H1 (cell line): ENCODE results near the gene TRIM52. TPM values are rescaled to one million over a fixed set of nuclear protein-coding genes. Genes with fewer than 3 reads are reported as not detected.
A peak's percentile ranks its signal among the peaks of the same experiment; 100 is the strongest.

Experiments used
- CTCF ChIA-PET: fragments of 300-600 bp; sonication (Branson Sonifier 250); formaldehyde crosslinking; loops from one replicate; lab custom pipeline; 2021; ENCODE audit not compliant: partially characterized antibody; lab: Charles Lee
- POLR2A ChIA-PET: fragments of 300-600 bp; sonication (Branson Sonifier 250); formaldehyde crosslinking; loops from one replicate; lab custom pipeline; 2021; ENCODE audit warnings: inconsistent platforms; ENCODE audit not compliant: partially characterized antibody; lab: Charles Lee
- DNase-seq, 2 experiments: peaks; one replicate each; pipeline versions ENCODE4 v3.0.0 to v3.0.0-alpha.2; 2010 to 2022; ENCODE audit warnings: low spot score in 2 of 2, low read depth in 1 of 2, mixed read lengths in 1 of 2
- FAIRE-seq: peaks from 2 replicates; lab custom pipeline; 2011; peaks lifted over from hg19 to GRCh38; lab: Jason Lieb, UNC
- H2AFZ ChIP-seq: 2 replicates; pipeline ENCODE4 v1.8.1; 2012; ENCODE audit warnings: low read length, inconsistent platforms
- H2AK5ac ChIP-seq: 2 replicates; pipeline ENCODE4 v1.6.1; 2013; ENCODE audit warnings: low read depth, low read length
- H2BK120ac ChIP-seq: replicated peaks from 2 replicates; pipeline ENCODE3; 2013; ENCODE audit warnings: low read depth, low read length, inconsistent platforms
- H2BK12ac ChIP-seq: 2 replicates; pipeline ENCODE4 v1.6.1; 2013; ENCODE audit warnings: low read depth, low read length
- H2BK15ac ChIP-seq: 2 replicates; pipeline ENCODE4 v1.6.1; 2013; ENCODE audit warnings: low read length
- H2BK20ac ChIP-seq: 2 replicates; pipeline ENCODE4 v1.6.1; 2013; ENCODE audit warnings: low read length
- H2BK5ac ChIP-seq: 2 replicates; pipeline ENCODE4 v1.6.1; 2013; ENCODE audit warnings: low read depth, low read length
- H3K14ac ChIP-seq: 2 replicates; pipeline ENCODE4 v1.6.1; 2013; ENCODE audit warnings: inconsistent platforms; ENCODE audit not compliant: insufficient read length
- H3K18ac ChIP-seq: 2 replicates; pipeline ENCODE4 v1.6.1; 2013; ENCODE audit warnings: low read length; ENCODE audit errors: extremely low read depth
- H3K23ac ChIP-seq: 2 replicates; pipeline ENCODE4 v1.6.1; 2013; ENCODE audit warnings: inconsistent platforms; ENCODE audit not compliant: insufficient read length
- H3K23me2 ChIP-seq: 2 replicates; pipeline ENCODE4 v1.6.1; 2013; ENCODE audit warnings: low read depth, low read length
- H3K27ac ChIP-seq: 2 replicates; pipeline ENCODE4 v1.6.1; 2011; ENCODE audit warnings: low read depth, low read length, inconsistent platforms
- H3K27me3 ChIP-seq, 4 experiments: replicated peaks in 1 of 4; 1 replicate in 1 of 4; 2 replicates in 3 of 4; pipeline versions ENCODE4 v1.6.1 to v1.8.1; 2011 to 2013; ENCODE audit warnings: low read length in 3 of 4, mild to moderate bottlenecking in 3 of 4, inconsistent platforms in 2 of 4, mixed read lengths in 2 of 4, moderate library complexity in 1 of 4; ENCODE audit not compliant: control insufficient read depth in 3 of 4, insufficient read depth in 3 of 4; ENCODE audit errors: extremely low read depth in 1 of 4
- H3K36me3 ChIP-seq, 4 experiments: 2 replicates each; pipeline versions ENCODE4 v1.6.1 to v1.8.1; 2011 to 2013; ENCODE audit warnings: mild to moderate bottlenecking in 4 of 4, low read length in 3 of 4, moderate library complexity in 2 of 4, control low read depth in 1 of 4, inconsistent platforms in 1 of 4; ENCODE audit not compliant: insufficient read depth in 4 of 4, control insufficient read depth in 2 of 4
- H3K4ac ChIP-seq: replicated peaks from 2 replicates; pipeline ENCODE3; 2013; ENCODE audit warnings: low read length, low read depth, mixed read lengths, inconsistent platforms; ENCODE audit not compliant: insufficient read length
- H3K4me1 ChIP-seq, 4 experiments: replicated peaks in 1 of 4; 1 replicate in 1 of 4; 2 replicates in 3 of 4; pipeline versions ENCODE4 v1.6.1 to v1.8.1; 2011 to 2013; ENCODE audit warnings: low read length in 3 of 4, inconsistent platforms in 2 of 4, mixed read lengths in 1 of 4; ENCODE audit not compliant: insufficient read depth in 4 of 4, control insufficient read depth in 3 of 4
- H3K4me2 ChIP-seq, 2 experiments: 2 replicates each; pipeline versions ENCODE4 v1.6.1 to v1.8.1; 2011 to 2013; ENCODE audit warnings: low read depth in 2 of 2, low read length in 2 of 2, control low read depth in 1 of 2, inconsistent platforms in 1 of 2, mild to moderate bottlenecking in 1 of 2; ENCODE audit not compliant: insufficient read depth in 1 of 2
- H3K4me3 ChIP-seq, 4 experiments: fragments of 200-600, 300-600 bp in 1 of 4; sonication (generic), shearing (Covaris generic), sonication (Bioruptor Twin) in 1 of 4; 2 replicates each; pipeline versions ENCODE4 v1.5.1 to v1.8.1; 2011 to 2016; ENCODE audit warnings: low read length in 4 of 4, low read depth in 3 of 4, control low read depth in 2 of 4, inconsistent platforms in 2 of 4, mild to moderate bottlenecking in 2 of 4, mixed read lengths in 1 of 4, moderate library complexity in 1 of 4; ENCODE audit not compliant: insufficient read depth in 2 of 4; ENCODE audit errors: extremely low read depth in 1 of 4
- H3K56ac ChIP-seq: replicated peaks from 2 replicates; pipeline ENCODE3; 2013; ENCODE audit warnings: low read depth, mild to moderate bottlenecking, mixed read lengths, low read length, inconsistent platforms; ENCODE audit not compliant: insufficient read length
- H3K79me1 ChIP-seq: 2 replicates; pipeline ENCODE4 v1.6.1; 2013; ENCODE audit warnings: low read depth, low read length, control low read depth
- H3K79me2 ChIP-seq, 2 experiments: 2 replicates each; pipeline versions ENCODE4 v1.6.1 to v1.8.1; 2012 to 2013; ENCODE audit warnings: low read length in 2 of 2, mild to moderate bottlenecking in 2 of 2, inconsistent platforms in 1 of 2; ENCODE audit not compliant: insufficient read depth in 2 of 2, control insufficient read depth in 1 of 2
- H3K9ac ChIP-seq, 4 experiments: replicated peaks in 1 of 4; 1 replicate in 1 of 4; 2 replicates in 3 of 4; pipeline versions ENCODE4 v1.6.1 to v1.8.1; 2011 to 2013; ENCODE audit warnings: low read depth in 3 of 4, low read length in 3 of 4, control low read depth in 2 of 4, mild to moderate bottlenecking in 2 of 4, moderate library complexity in 2 of 4, inconsistent platforms in 1 of 4; ENCODE audit errors: extremely low read depth in 1 of 4
- H3K9me3 ChIP-seq, 2 experiments: 2 replicates each; pipeline versions ENCODE4 v1.6.1 to v1.8.1; 2012 to 2013; ENCODE audit warnings: mild to moderate bottlenecking in 2 of 2, moderate library complexity in 2 of 2, control low read depth in 1 of 2, inconsistent platforms in 1 of 2, low read depth in 1 of 2, low read length in 1 of 2, mixed read lengths in 1 of 2; ENCODE audit not compliant: insufficient read depth in 2 of 2
- H4K20me1 ChIP-seq, 2 experiments: replicated peaks in 1 of 2; 2 replicates each; pipeline versions ENCODE3 to v1.8.1; 2011 to 2013; ENCODE audit warnings: inconsistent platforms in 2 of 2, low read length in 2 of 2, mild to moderate bottlenecking in 1 of 2; ENCODE audit not compliant: insufficient read depth in 2 of 2, control insufficient read depth in 1 of 2
- H4K5ac ChIP-seq: 2 replicates; pipeline ENCODE4 v1.6.1; 2013; ENCODE audit warnings: low read length, low read depth, mixed read lengths, inconsistent platforms; ENCODE audit not compliant: insufficient read length
- H4K8ac ChIP-seq: 2 replicates; pipeline ENCODE4 v1.8.0; 2013; ENCODE audit warnings: mild to moderate bottlenecking, moderate library complexity, low read length, inconsistent platforms; ENCODE audit not compliant: insufficient read depth; ENCODE audit errors: extremely low read depth
- H4K91ac ChIP-seq: replicated peaks from 2 replicates; pipeline ENCODE3; 2013; ENCODE audit warnings: low read length, mixed read lengths, inconsistent platforms; ENCODE audit not compliant: insufficient read length
- CREB1 ChIP-seq: IDR thresholded peaks from 2 replicates; pipeline ENCODE4 v1.6.1; 2012; ENCODE audit warnings: inconsistent platforms
- GABPA ChIP-seq: IDR thresholded peaks from 2 replicates; pipeline ENCODE4 v1.6.1; 2011; ENCODE audit warnings: mild to moderate bottlenecking, low read length, moderate library complexity, borderline replicate concordance; ENCODE audit not compliant: insufficient read depth
- GTF2F1 ChIP-seq: IDR thresholded peaks from 2 replicates; pipeline ENCODE4 v1.6.1; 2012; ENCODE audit warnings: low read depth, low read length, improper control_type of control experiment, borderline replicate concordance
- JUN ChIP-seq: IDR thresholded peaks from 2 replicates; pipeline ENCODE4 v1.6.1; 2011; ENCODE audit warnings: low read depth, mild to moderate bottlenecking, improper control_type of control experiment, low read length
- KDM1A ChIP-seq: fragments of 200-600, 300-600 bp; sonication (generic); IDR thresholded peaks from 2 replicates; pipeline ENCODE4 v1.7.1; 2016; ENCODE audit warnings: mild to moderate bottlenecking, low read length, borderline replicate concordance
- KDM5A ChIP-seq: fragments of 200-600 bp; IDR thresholded peaks from 2 replicates; pipeline ENCODE4 v1.7.1; 2012; ENCODE audit warnings: mild to moderate bottlenecking, low read length, inconsistent platforms, mixed read lengths
- POLR2A ChIP-seq, 2 experiments: IDR thresholded peaks; 1 replicate in 1 of 2; 2 replicates in 1 of 2; pipeline ENCODE4 v1.6.1; 2011; ENCODE audit warnings: low read depth in 2 of 2, low read length in 2 of 2, mild to moderate bottlenecking in 2 of 2; ENCODE audit errors: control extremely low read depth in 1 of 2
- RAD21 ChIP-seq, 2 experiments: IDR thresholded peaks in 1 of 2; conservative IDR thresholded peaks in 1 of 2; 2 replicates each; pipeline ENCODE4 v1.6.1; 2011; ENCODE audit warnings: low read depth in 2 of 2, low read length in 2 of 2, improper control_type of control experiment in 1 of 2, inconsistent platforms in 1 of 2, mild to moderate bottlenecking in 1 of 2, moderate library complexity in 1 of 2
- RBBP5 ChIP-seq: IDR thresholded peaks from 2 replicates; pipeline ENCODE4 v1.7.1; 2012; ENCODE audit warnings: low read depth, mild to moderate bottlenecking, inconsistent platforms, low read length, moderate library complexity, borderline replicate concordance
- SIX5 ChIP-seq: IDR thresholded peaks from 2 replicates; pipeline ENCODE4 v1.6.1; 2011; ENCODE audit warnings: mild to moderate bottlenecking, low read depth, low read length
- TAF7 ChIP-seq: optimal IDR thresholded peaks from 2 replicates; pipeline ENCODE3; 2011; ENCODE audit warnings: low read depth, mild to moderate bottlenecking, inconsistent platforms, low read length, moderate library complexity, borderline replicate concordance
- USF2 ChIP-seq: IDR thresholded peaks from 2 replicates; pipeline ENCODE4 v1.6.1; 2011; ENCODE audit warnings: low read length, improper control_type of control experiment
- WGBS, 2 experiments: shearing (Covaris generic) in 1 of 2; methylation state at CpG; one replicate each; pipeline versions ENCODE4 v1.1.6 to v1.1.7; 2013 to 2015; ENCODE audit warnings: low lambda C conversion rate in 2 of 2, mixed read lengths in 2 of 2, inconsistent platforms in 1 of 2, low coverage in 1 of 2, missing lambda C conversion rate in 1 of 2; ENCODE audit not compliant: insufficient replicate concordance in 2 of 2, insufficient coverage in 1 of 2, insufficient read length in 1 of 2; ENCODE audit errors: extremely low coverage in 1 of 2, missing lambda C conversion rate in 1 of 2; 5-methylcytosine and 5-hydroxymethylcytosine counted together
- polyA plus RNA-seq, 7 experiments: library from polyadenylated mRNA; depleted of rRNA in 3 of 7; stranded (reverse) in 5 of 7; unstranded in 2 of 7; fragments of >200 nt in 5 of 7; fragments of 200-250 nt in 2 of 7; gene quantifications; 1 replicate in 5 of 7; 2 replicates in 1 of 7; 4 replicates in 1 of 7; pipeline versions ENCODE4 v1.2.1 to v1.2.3, GENCODE V29; 2011 to 2013; ENCODE audit warnings: missing spikeins in 2 of 7, mixed read lengths in 2 of 7
- total RNA-seq: library from RNA; stranded (reverse); fragmentation: NEBNext Ultra II Directional; extraction: Animal tissue kit (Norgen Biotek cat#: 25700); gene quantifications from 2 replicates; pipeline ENCODE4 v1.2.1, GENCODE V29; 2021

TRIM52 gene
- total and polyA plus RNA-seq, 2 of the 8 experiments (the other 6 are each of a cell fraction or from before 2014, with no cell fraction given), result 4.2 to 5.7 TPM

- DNase-seq (peak in 1 of 2 experiments; percentile 43), FAIRE-seq (no peak)
- H3K23ac ChIP-seq, result no peak overlapping the region
- CTCF ChIA-PET, result interaction anchor here (1.0 to 1.5 kb wide), 2 partner anchors 8 to 13 kb away, joined by 3 to 9 read pairs; no protein-coding TSS in a partner anchor
- H3K56ac ChIP-seq, result no peak overlapping the region
- H2BK120ac ChIP-seq, result no peak overlapping the region
- H3K9ac ChIP-seq, result no peak overlapping the region
- H4K8ac ChIP-seq, result no peak overlapping the region
- H4K5ac ChIP-seq, result no peak overlapping the region
- H3K4ac ChIP-seq, result no peak overlapping the region
- POLR2A ChIA-PET, result interaction anchor here (1.7 to 34.2 kb wide), 4 partner anchors 8 to 27 kb away, joined by 5 to 1334 read pairs (median 10); partner anchors contain the start of genes RACK1 and TRIM41
- no peak overlapping the region for H2AK5ac ChIP-seq
- H2BK20ac ChIP-seq, result no peak overlapping the region
- no peak overlapping the region for H4K91ac ChIP-seq
- no peak overlapping the region for H3K14ac ChIP-seq
- no peaks in the 10 kb centered on the region for H3K9me3 ChIP-seq
- H2BK12ac ChIP-seq, result 0 out of 2 replicates have a peak overlapping the region, but pooled peaks have one; percentile 27
- H3K27ac ChIP-seq, result no peak overlapping the region
- no peak overlapping the region for H3K4me3 ChIP-seq
- no peaks in the 10 kb centered on the region for H3K27me3 ChIP-seq
- no peak overlapping the region for H2AFZ ChIP-seq
- H2BK15ac ChIP-seq, result no peak overlapping the region
- H3K79me1 ChIP-seq, result peaks cover 8% of the 10 kb centered on the region; the same call in 1 of the 2 replicates
- H3K23me2 ChIP-seq, result peaks cover 9% of the 10 kb centered on the region
- no peak overlapping the region for H3K18ac ChIP-seq
- H3K79me2 ChIP-seq, result peaks cover 0 to 11% of the 10 kb centered on the region in 2 experiments; a peak in 1 of 4 replicates
- 88% methylated on average over 18 of the region's 18 CpGs; no CpG with 5 or more reads in 1 of the 2 experiments for WGBS, 2 experiments
- H4K20me1 ChIP-seq, result peaks cover 1 to 5% of the 10 kb centered on the region in 2 experiments
- H2BK5ac ChIP-seq, result no peak overlapping the region; the same call in 1 of the 2 replicates
- no peak overlapping the region for H3K4me2 ChIP-seq
- peaks cover 0 to 2% (median 1%) of the 10 kb centered on the region in 4 experiments; a peak in 5 of 7 replicates for H3K4me1 ChIP-seq
- H3K36me3 ChIP-seq, result peaks cover 0 to 6% (median 5%) of the 10 kb centered on the region in 4 experiments; a peak in 3 of 8 replicates
- TF ChIP-seq KDM1A (no peak), GTF2F1 (no peak), USF2 (no peak), KDM5A (no peak), JUN (no peak), POLR2A (IDR thresholded peaks at IDR 0.05; ENCODE audit: control extremely low read depth in 1 of 2, low read depth in 2 of 2, low read length in 2 of 2) (no peak), RAD21 (IDR thresholded peaks at IDR 0.05 in 1 of 2, conservative IDR thresholded peaks at IDR 0.05 in 1 of 2; ENCODE audit: low read depth in 2 of 2, low read length in 2 of 2) (no peak), CREB1 (no peak), SIX5 (no peak), GABPA (no peak), TAF7 (no peak), RBBP5 (no peak)
These were observed 4.2 kb upstream of the TRIM52 start for GRCh38 chr5:181265092-181265671.
